GM19023 (cell line): ENCODE measurements around the gene EDRF1.

Experiments used
- ATAC-seq: cut with Tn5 transposase; IDR thresholded peaks from one replicate; pipeline ENCODE4 v1.9.1; 2021; ENCODE audit warnings: mild to moderate bottlenecking, moderate library complexity; ENCODE audit not compliant: unreplicated experiment

Gene EDRF1

GRCh38 chr10:125783957-125784356, 64.4 kb downstream of the EDRF1 start:
- ATAC-seq, result peak; percentile 83

- ATAC-seq, result no peak
Observed at GRCh38 chr10:125785791-125786190, 66.3 kb downstream of the EDRF1 start.

- no peak for ATAC-seq
Observed at GRCh38 chr10:125788156-125789034, 68.9 kb downstream of the EDRF1 start.

GRCh38 chr10:125792342-125793300, 73.1 kb downstream of the EDRF1 start:
- no peak for ATAC-seq

- ATAC-seq, result no peak
Observed at GRCh38 chr10:125795128-125795527, 75.6 kb downstream of the EDRF1 start.

GRCh38 chr10:125795637-125796190, 76.2 kb downstream of the EDRF1 start:
- ATAC-seq, result no peak

GRCh38 chr10:125797424-125797823, 77.9 kb downstream of the EDRF1 start:
- no peak for ATAC-seq

GRCh38 chr10:125797994-125798662, 78.6 kb downstream of the EDRF1 start:
- no peak for ATAC-seq

- ATAC-seq, result no peak
Observed at GRCh38 chr10:125799451-125800182, 80.1 kb downstream of the EDRF1 start.

GRCh38 chr10:125801574-125801973, 82.1 kb downstream of the EDRF1 start:
- ATAC-seq, result no peak

GRCh38 chr10:125802131-125802530, 82.6 kb downstream of the EDRF1 start:
- ATAC-seq, result no peak

- no peak for ATAC-seq
Observed at GRCh38 chr10:125802739-125803138, 83.2 kb downstream of the EDRF1 start.

GRCh38 chr10:125808047-125808446, 88.5 kb downstream of the EDRF1 start:
- no peak for ATAC-seq

GRCh38 chr10:125811251-125811650, 91.7 kb downstream of the EDRF1 start:
- ATAC-seq, result no peak

GRCh38 chr10:125812128-125812750, 92.7 kb downstream of the EDRF1 start:
- ATAC-seq, result no peak
